ENCODE data around the gene PCP4.

PCP4 gene

DNA sequence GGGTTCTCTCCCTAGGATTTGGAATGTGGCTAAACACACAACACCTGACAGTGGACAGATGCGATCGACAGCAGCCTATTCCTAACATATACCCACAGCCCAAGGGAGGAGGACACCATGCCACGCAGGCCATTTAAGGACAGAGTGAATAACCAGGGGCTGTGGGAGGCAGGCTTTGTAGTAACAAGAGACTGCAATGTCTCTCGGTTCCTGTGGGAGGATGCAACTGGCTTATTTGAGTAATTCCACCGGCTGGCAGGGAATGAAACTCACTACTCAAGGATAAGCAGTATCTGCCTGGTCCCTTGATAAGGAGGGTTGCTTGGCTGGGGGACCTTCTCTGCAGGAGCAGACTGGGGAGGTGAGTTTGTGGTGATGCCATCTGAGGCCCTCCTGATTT, 109.6 kb downstream of the PCP4 start:
- DNase-seq = no peak

Measured in NCI-H82 (cell line).